GM12878 (cell line): ENCODE results near the gene CETP. TPM values are rescaled to one million over a fixed set of nuclear protein-coding genes. Genes with fewer than 3 reads are reported as not detected.

Experiments
- CBFB ChIP-seq: IDR thresholded peaks from 2 replicates; pipeline ENCODE4 v1.6.1; 2016; ENCODE audit warnings: antibody characterized with exemption, low read depth
- CHD2 ChIP-seq: IDR thresholded peaks from 2 replicates; pipeline ENCODE4 v1.6.1; 2011; ENCODE audit warnings: low read depth, low read length, improper control_type of control experiment, borderline replicate concordance
- CREM ChIP-seq: IDR thresholded peaks from 2 replicates; pipeline ENCODE4 v1.6.1; 2014; ENCODE audit warnings: antibody characterized with exemption, low read depth
- CTCF ChIP-seq, 3 experiments: IDR thresholded peaks in 2 of 3; conservative IDR thresholded peaks in 1 of 3; 2 replicates each; pipeline ENCODE4 v1.5.1; 2011; ENCODE audit warnings: low read depth in 3 of 3, low read length in 3 of 3, mild to moderate bottlenecking in 3 of 3, control low read depth in 2 of 3, moderate library complexity in 2 of 3, inconsistent platforms in 1 of 3, mixed read lengths in 1 of 3; ENCODE audit not compliant: control insufficient read depth in 2 of 3, insufficient read depth in 1 of 3; ENCODE audit errors: extremely low read depth in 1 of 3
- E2F8 ChIP-seq: fragments of 450-650 bp; IDR thresholded peaks from 2 replicates; pipeline ENCODE4 v1.6.1; 2018; ENCODE audit warnings: mild to moderate bottlenecking, low read depth, moderate library complexity; ENCODE audit not compliant: partially characterized antibody
- EGR1 ChIP-seq, 2 experiments: IDR thresholded peaks; 1 replicate in 1 of 2; 2 replicates in 1 of 2; pipeline ENCODE4 v1.6.1; 2011 to 2012; ENCODE audit warnings: low read depth in 2 of 2, low read length in 2 of 2, borderline replicate concordance in 1 of 2, mild to moderate bottlenecking in 1 of 2, moderate library complexity in 1 of 2
- ETV6 ChIP-seq, 2 experiments: fragments of 450-650 bp in 1 of 2; IDR thresholded peaks in 1 of 2; conservative IDR thresholded peaks in 1 of 2; 2 replicates each; pipeline ENCODE4 v1.6.1; 2014; ENCODE audit warnings: antibody characterized with exemption in 1 of 2, borderline replicate concordance in 1 of 2, low read depth in 1 of 2, mild to moderate bottlenecking in 1 of 2, moderate library complexity in 1 of 2
- GATAD2B ChIP-seq: fragments of 450-650 bp; conservative IDR thresholded peaks from 2 replicates; pipeline ENCODE4 v1.6.1; 2017; ENCODE audit warnings: low read depth, mild to moderate bottlenecking, moderate library complexity
- HDGF ChIP-seq: fragments of 450-650 bp; IDR thresholded peaks from 2 replicates; pipeline ENCODE4 v1.6.1; 2016; ENCODE audit warnings: antibody characterized with exemption
- HSF1 ChIP-seq: fragments of 150-350 bp; IDR thresholded peaks from 2 replicates; pipeline ENCODE4 v1.6.1; 2014; ENCODE audit warnings: mild to moderate bottlenecking, low read depth, low read length
- IRF4 ChIP-seq: IDR thresholded peaks from 2 replicates; pipeline ENCODE4 v1.6.1; 2011; ENCODE audit warnings: low read depth, low read length
- JUNB ChIP-seq: IDR thresholded peaks from 2 replicates; pipeline ENCODE4 v1.6.1; 2016; ENCODE audit warnings: antibody characterized with exemption, mild to moderate bottlenecking
- KLF5 ChIP-seq: fragments of 450-650 bp; IDR thresholded peaks from 2 replicates; pipeline ENCODE4 v1.6.1; 2014; ENCODE audit warnings: mild to moderate bottlenecking; ENCODE audit not compliant: partially characterized antibody
- MYB ChIP-seq: fragments of 150-350 bp; IDR thresholded peaks from 2 replicates; pipeline ENCODE4 v1.6.1; 2014; ENCODE audit warnings: mild to moderate bottlenecking, low read depth, low read length, borderline replicate concordance
- NR2C1 ChIP-seq: fragments of 450-650 bp; IDR thresholded peaks from 2 replicates; pipeline ENCODE4 v1.6.1; 2017; ENCODE audit warnings: antibody characterized with exemption, mild to moderate bottlenecking, moderate library complexity
- NR2F1 ChIP-seq: fragments of 450-650 bp; conservative IDR thresholded peaks from 2 replicates; pipeline ENCODE4 v1.6.1; 2017; ENCODE audit warnings: mild to moderate bottlenecking
- PML ChIP-seq: IDR thresholded peaks from 2 replicates; pipeline ENCODE4 v1.6.1; 2012; ENCODE audit warnings: low read length, inconsistent platforms
- RBBP5 ChIP-seq: fragments of 200-600 bp; sonication (generic); conservative IDR thresholded peaks from 2 replicates; pipeline ENCODE4 v1.6.1; 2016
- SREBF2 ChIP-seq: IDR thresholded peaks from 2 replicates; pipeline ENCODE4 v1.6.1; 2012; ENCODE audit warnings: mild to moderate bottlenecking, low read length
- TARDBP ChIP-seq: IDR thresholded peaks from 2 replicates; pipeline ENCODE4 v1.6.1; 2016; ENCODE audit warnings: borderline replicate concordance
- TBL1XR1 ChIP-seq: IDR thresholded peaks from 2 replicates; pipeline ENCODE4 v1.6.1; 2012; ENCODE audit warnings: low read depth, low read length, improper control_type of control experiment
- USF1 ChIP-seq: IDR thresholded peaks from 2 replicates; pipeline ENCODE4 v1.6.1; 2011; ENCODE audit warnings: borderline replicate concordance, low read depth, mild to moderate bottlenecking, moderate library complexity, mixed read lengths, low read length; ENCODE audit not compliant: insufficient read depth; ENCODE audit errors: extremely low read length
- ZNF217 ChIP-seq: fragments of 450-650 bp; IDR thresholded peaks from 2 replicates; pipeline ENCODE4 v1.6.1; 2017; ENCODE audit warnings: antibody characterized with exemption, mild to moderate bottlenecking
- polyA plus RNA-seq, 11 experiments: library from polyadenylated mRNA; depleted of rRNA in 4 of 11; unstranded in 6 of 11; stranded (reverse) in 5 of 11; fragments of >200 nt; fragmentation: Nextera tagmentation in 4 of 11; fragmentation: Illumina TruSeq in 1 of 11; extraction: Ambion mirVana in 4 of 11; extraction: Trizol in 1 of 11; gene quantifications; 1 replicate in 1 of 11; 2 replicates in 10 of 11; pipeline versions ENCODE4 v1.2.1 to v1.2.3, GENCODE V29; 2011 to 2016; ENCODE audit warnings: inconsistent platforms in 2 of 11, missing spikeins in 2 of 11, low read depth in 1 of 11
- total RNA-seq, 4 experiments: library from RNA; depleted of rRNA in 3 of 4; stranded (reverse); fragments of >200 nt in 3 of 4; fragmentation: Illumina TruSeq in 1 of 4; extraction: Trizol in 1 of 4; gene quantifications; 2 replicates each; pipeline versions ENCODE4 v1.2.1 to v1.2.3, GENCODE V29; 2013 to 2021

CETP gene
- total and polyA plus RNA-seq, 10 of the 15 experiments (the other 5 are each of a cell fraction or from before 2014, with no cell fraction given): 1.2 to 6.4 (median 2.1) TPM

- TF ChIP-seq EGR1 (IDR thresholded peaks at IDR 0.05; ENCODE audit: borderline replicate concordance in 1 of 2, low read depth in 2 of 2, low read length in 2 of 2) (peak in 1 of 2 experiments; percentile 96; a peak in 2 of 3 replicates), SREBF2 (no peak), NR2F1 (no peak; the same call in none of the 2 replicates), KLF5 (peak; percentile 53), ETV6 (conservative IDR thresholded peaks at IDR 0.05 in 1 of 2, IDR thresholded peaks at IDR 0.05 in 1 of 2; ENCODE audit: borderline replicate concordance in 1 of 2, low read depth in 1 of 2) (no peak), JUNB (no peak), TBL1XR1 (no peak), CREM (peak; percentile 85), CTCF (IDR thresholded peaks at IDR 0.05 in 2 of 3, conservative IDR thresholded peaks at IDR 0.05 in 1 of 3; ENCODE audit: control insufficient read depth in 2 of 3, extremely low read depth in 1 of 3, insufficient read depth in 1 of 3, low read depth in 3 of 3, low read length in 3 of 3) (no peak), CBFB (0 out of 2 replicates have a peak, but pooled peaks have one; percentile 70), ZNF217 (no peak), GATAD2B (no peak), HSF1 (no peak), PML (peak; percentile 98), IRF4 (no peak), NR2C1 (no peak), E2F8 (no peak), USF1 (peak; percentile 92), HDGF (no peak; the same call in 1 of the 2 replicates), TARDBP (no peak), CHD2 (no peak; the same call in 1 of the 2 replicates), RBBP5 (no peak), MYB (no peak)
Measured at GRCh38 chr16:56931892-56932720, 29.6 kb upstream of the CETP start, which contains the start of gene HERPUD1 (continued).
